ENCODE results near the gene BHLHE40.

Gene BHLHE40

DNA sequence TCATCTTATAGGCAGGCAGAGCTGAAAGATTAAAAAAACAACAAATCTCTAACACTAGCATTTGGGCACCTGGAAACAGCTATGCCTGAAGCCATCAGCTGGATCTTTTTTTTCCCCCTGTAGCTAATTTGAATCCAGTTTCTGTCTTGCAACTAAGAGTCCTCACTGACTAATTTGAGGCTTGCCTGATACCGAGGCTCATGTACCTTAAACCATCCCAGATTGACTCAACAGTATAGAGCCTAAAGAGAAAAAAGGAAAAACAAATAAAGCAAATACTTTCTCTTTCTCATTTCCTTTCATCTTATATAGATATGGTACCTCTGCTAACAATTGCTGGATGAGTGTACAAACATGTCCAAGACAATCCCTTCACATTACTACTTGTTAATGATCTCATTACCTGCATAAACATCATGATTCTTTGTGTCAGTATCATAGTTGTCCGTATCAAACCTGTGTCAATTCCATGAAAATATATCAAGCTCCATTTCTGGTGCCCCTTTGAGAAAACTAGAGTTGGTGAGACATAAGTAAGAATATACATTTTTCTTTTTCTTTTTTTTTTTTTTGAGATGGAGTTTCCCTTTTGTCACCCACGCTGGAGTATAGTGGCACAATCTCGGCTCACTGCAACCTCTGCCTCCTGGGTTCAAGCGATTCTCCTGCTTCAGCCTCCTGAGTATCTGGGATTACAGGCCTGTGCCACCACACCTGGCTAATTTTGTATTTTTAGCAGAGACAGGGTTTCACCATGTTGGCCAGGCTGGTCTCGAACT lies 43.1 kb downstream of the BHLHE40 start:
- DNase-seq = peak; percentile 51

DNA sequence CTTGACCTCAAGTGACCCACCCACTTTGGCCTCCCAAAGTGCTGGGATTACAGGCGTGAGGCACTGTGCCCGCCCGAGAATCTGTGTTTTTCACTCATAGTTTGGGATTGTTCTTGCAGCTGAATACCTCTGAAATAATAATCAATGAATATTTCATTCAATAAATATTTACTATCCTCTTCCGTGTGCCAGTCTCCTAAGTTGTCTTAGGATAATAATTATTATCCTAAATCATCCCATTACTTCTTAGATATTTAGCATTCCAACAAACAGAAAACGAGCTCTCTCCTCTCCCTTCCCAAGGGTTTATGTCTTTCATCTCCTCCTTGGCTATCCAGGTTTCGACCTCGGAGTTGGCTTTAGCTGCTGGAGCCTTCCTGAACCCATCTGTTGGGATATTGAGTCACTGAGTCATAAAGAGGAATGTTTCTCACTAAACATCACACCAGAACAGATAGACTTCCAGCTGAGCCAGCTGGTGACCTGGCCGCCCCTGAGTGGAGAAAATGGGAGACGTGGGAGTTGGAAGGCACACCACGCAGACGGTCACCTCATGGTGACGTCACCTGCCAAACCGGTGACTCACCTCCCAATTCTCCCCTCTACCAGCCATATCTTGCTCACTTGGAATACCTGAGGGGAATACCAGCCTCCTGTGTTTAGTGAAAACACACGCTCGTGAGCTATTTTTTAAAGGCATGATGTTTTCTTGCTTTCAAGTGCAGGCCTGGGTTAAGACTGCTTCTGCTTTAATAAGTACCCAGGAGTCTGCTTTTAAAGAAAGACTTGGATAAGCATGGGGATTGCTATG lies 43.9 kb downstream of the BHLHE40 start:
- peak; percentile 42 for DNase-seq

DNA sequence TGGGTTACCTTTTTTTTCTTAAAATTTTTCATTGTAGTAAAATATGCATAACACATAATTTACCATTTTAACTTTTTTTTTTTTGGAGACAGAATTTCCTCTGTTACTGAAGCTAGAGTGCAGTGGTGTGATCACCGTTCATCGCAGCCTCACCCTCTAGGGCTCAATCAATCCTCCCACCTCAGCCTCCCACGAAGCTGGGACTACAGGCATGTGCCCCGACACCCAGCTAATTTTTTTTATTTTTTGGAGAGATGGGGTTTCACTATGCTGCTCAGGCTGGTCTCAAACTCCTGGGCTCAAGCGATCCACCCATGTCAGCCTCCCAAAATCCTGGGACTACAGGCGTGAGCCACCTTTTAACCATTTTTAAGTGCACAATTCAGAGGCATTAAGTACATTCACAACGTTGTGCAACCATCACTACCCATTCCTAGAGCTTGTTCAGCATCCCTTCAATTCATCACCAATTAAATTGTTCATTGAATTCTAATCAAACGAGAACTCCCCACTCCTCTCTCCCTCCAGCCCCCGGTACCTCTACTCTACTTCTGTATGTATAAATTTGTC lies 44.6 kb downstream of the BHLHE40 start:
- DNase-seq = no peak

DNA sequence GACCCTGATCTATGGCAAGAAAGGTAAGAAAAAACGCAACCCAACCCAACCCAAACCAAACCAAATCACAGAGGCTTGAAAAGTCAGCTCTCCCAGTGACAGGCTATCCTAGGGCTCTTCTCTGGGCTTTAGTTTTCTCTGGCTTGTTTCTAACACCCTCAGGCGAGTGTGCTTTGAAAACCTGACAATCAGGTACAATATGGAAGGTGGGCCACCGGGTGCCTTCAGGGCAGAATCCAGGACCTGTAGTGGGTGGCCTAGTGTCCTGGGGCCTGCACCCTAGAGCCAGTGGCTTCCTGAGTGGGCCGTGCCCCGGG lies 46.8 kb downstream of the BHLHE40 start:
- DNase-seq = no peak

DNA sequence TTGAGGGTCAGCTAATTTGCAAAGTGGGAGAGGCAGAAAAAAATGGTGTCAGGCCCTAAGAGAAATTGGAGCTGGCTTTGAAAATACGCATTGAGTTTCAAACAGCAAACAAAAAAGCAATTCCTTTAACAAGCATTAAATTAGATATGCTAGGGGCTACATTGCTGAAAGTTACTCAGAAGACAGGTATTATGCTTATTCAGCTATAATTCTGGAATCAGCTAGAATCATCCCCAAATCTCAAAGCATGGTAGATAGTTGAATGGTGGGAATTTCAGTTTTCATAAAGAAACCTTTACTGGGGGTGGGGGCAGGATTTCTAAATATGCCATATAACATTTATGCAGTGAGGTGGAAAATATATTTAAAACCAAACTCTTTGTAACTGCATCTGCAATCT lies 50.5 kb downstream of the BHLHE40 start:
- DNase-seq = no peak

DNA sequence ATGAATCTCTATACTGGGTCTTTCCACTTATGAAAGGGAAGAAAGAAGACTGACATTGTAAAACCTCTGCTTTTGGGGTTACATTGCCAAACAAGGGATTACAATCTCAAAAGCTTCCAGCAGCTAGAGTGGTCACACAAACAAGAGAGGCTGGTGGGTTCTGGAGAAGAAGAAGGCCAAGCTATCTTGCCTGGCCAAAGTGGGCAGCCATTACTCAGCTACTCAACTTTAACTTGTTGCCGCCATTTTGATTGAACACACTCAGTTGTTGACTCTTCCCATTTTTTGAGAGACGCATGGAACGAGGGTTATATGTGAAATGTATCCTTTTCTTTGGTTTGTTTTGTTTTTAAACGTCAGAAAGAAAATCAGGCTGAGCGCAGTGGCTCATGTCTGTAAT lies 50.9 kb downstream of the BHLHE40 start:
- no peak for DNase-seq

DNA sequence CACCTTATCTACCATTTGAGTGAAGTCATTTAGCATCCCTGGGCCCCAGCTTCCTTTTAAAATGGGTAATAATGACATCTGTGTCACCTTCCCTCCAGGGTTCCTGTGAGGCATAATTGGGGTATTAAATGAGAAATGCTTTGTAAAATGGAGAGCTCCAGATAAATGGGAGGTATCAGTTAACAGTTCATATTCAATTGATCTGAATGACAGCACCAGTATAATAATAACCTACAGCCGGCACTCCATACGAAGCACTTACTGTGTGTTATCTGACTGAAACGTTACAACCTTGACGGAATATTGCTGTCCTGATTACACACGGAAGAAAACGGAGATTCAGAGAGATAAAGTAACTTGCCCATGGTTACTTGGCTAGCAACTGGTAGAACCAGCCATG lies 53.6 kb downstream of the BHLHE40 start:
- DNase-seq = no peak
